GM12878 (cell line): ENCODE measurements around the gene INAFM1. TPM values are rescaled to one million over a fixed set of nuclear protein-coding genes. Genes with fewer than 3 reads are reported as not detected.
A peak's percentile ranks its signal among the peaks of the same experiment; 100 is the strongest.

ENCODE experiments used
- ATAC-seq: fragments of 200-7000 bp; cut with Tn5 transposase; 3 replicates; pipeline ENCODE4 v1.9.1; 2020; ENCODE audit warnings: mild to moderate bottlenecking, moderate library complexity
- BruUV-seq: library from RNA; stranded (reverse); fragments of 400-500 nt; replicated peaks from 2 replicates; lab custom pipeline; 2021; lab: Mats Ljungman, UMichigan
- CTCF ChIA-PET: fragments of 300-600 bp; sonication (Branson Sonifier 250); formaldehyde crosslinking; extraction: SDS; loops from one replicate; lab custom pipeline; 2021; ENCODE audit warnings: inconsistent platforms; lab: Yijun Ruan, JAX
- POLR2A ChIA-PET: fragments of 350-600 bp; formaldehyde crosslinking; extraction: SDS; loops from one replicate; lab custom pipeline; 2021; ENCODE audit warnings: inconsistent platforms; lab: Charles Lee
- RAD21 ChIA-PET: fragments of 300-600 bp; sonication (Branson Sonifier 250); formaldehyde crosslinking; loops from one replicate; lab custom pipeline; 2023; ENCODE audit warnings: antibody characterized with exemption; ENCODE audit not compliant: unreplicated experiment; lab: Charles Lee
- SMC1A ChIA-PET: fragments of 300-600 bp; sonication (Branson Sonifier 250); formaldehyde crosslinking; loops from one replicate; lab custom pipeline; 2023; ENCODE audit not compliant: unreplicated experiment, uncharacterized antibody; lab: Charles Lee
- DNase-seq: peaks from one replicate; pipeline ENCODE4 v3.0.0-alpha.2; 2011; ENCODE audit warnings: low read depth, low spot score
- FAIRE-seq: peaks from 3 replicates; lab custom pipeline; 2011; peaks lifted over from hg19 to GRCh38; lab: Jason Lieb, UNC
- H2AFZ ChIP-seq: 2 replicates; pipeline ENCODE4 v1.6.0; 2011; ENCODE audit warnings: low read depth, low read length, control low read depth; ENCODE audit not compliant: control insufficient read depth
- H3K27ac ChIP-seq: 2 replicates; pipeline ENCODE4 v1.5.1; 2011; ENCODE audit warnings: control low read depth; ENCODE audit not compliant: control insufficient read depth, insufficient read depth
- H3K27me3 ChIP-seq, 2 experiments: replicated peaks in 1 of 2; 2 replicates each; pipeline versions ENCODE4 v1.6.0 to v1.6.1; 2011; ENCODE audit warnings: low read length in 1 of 2; ENCODE audit not compliant: control insufficient read depth in 2 of 2, insufficient read depth in 2 of 2
- H3K36me3 ChIP-seq, 2 experiments: 2 replicates each; pipeline ENCODE4 v1.5.1; 2011; ENCODE audit warnings: low read length in 1 of 2; ENCODE audit not compliant: control insufficient read depth in 2 of 2, insufficient read depth in 2 of 2
- H3K4me1 ChIP-seq: 2 replicates; pipeline ENCODE4 v1.6.1; 2011; ENCODE audit warnings: mild to moderate bottlenecking, low read length, moderate library complexity, mixed read lengths; ENCODE audit not compliant: control insufficient read depth, insufficient read depth
- H3K4me2 ChIP-seq: 2 replicates; pipeline ENCODE4 v1.6.0; 2011; ENCODE audit warnings: control low read depth; ENCODE audit not compliant: control insufficient read depth, insufficient read depth
- H3K4me3 ChIP-seq: fragments of 200-600 bp; sonication (generic); 2 replicates; pipeline ENCODE4 v1.5.1; 2016
- H3K79me2 ChIP-seq: 2 replicates; pipeline ENCODE4 v1.6.0; 2011; ENCODE audit warnings: low read length; ENCODE audit not compliant: control insufficient read depth, insufficient read depth
- H3K9ac ChIP-seq: 2 replicates; pipeline ENCODE4 v1.8.0; 2011; ENCODE audit warnings: low read length, control low read depth, mixed read lengths; ENCODE audit not compliant: control insufficient read depth, insufficient read depth
- H3K9me3 ChIP-seq: replicated peaks from 3 replicates; pipeline ENCODE4 v1.5.1; 2011; ENCODE audit warnings: mild to moderate bottlenecking, low read length; ENCODE audit not compliant: control insufficient read depth, insufficient read depth
- H4K20me1 ChIP-seq: 2 replicates; pipeline ENCODE4 v1.6.0; 2011; ENCODE audit not compliant: control insufficient read depth, insufficient read depth
- ATF2 ChIP-seq: IDR thresholded peaks from 2 replicates; pipeline ENCODE4 v1.6.1; 2012; ENCODE audit warnings: low read length, inconsistent platforms
- BHLHE40 ChIP-seq, 2 experiments: fragments of 450-650 bp in 1 of 2; IDR thresholded peaks; 2 replicates each; pipeline ENCODE4 v1.6.1; 2011 to 2017; ENCODE audit warnings: low read depth in 2 of 2, borderline replicate concordance in 1 of 2, improper control_type of control experiment in 1 of 2, low read length in 1 of 2, mild to moderate bottlenecking in 1 of 2
- CBX5 ChIP-seq: sonication (generic); IDR thresholded peaks from 2 replicates; pipeline ENCODE4 v1.6.1; 2016; ENCODE audit warnings: low read depth, moderate library complexity, mild to moderate bottlenecking, inconsistent platforms
- E2F8 ChIP-seq: fragments of 450-650 bp; IDR thresholded peaks from 2 replicates; pipeline ENCODE4 v1.6.1; 2018; ENCODE audit warnings: mild to moderate bottlenecking, low read depth, moderate library complexity; ENCODE audit not compliant: partially characterized antibody
- FOXK2 ChIP-seq: fragments of 450-650 bp; IDR thresholded peaks from 2 replicates; pipeline ENCODE4 v1.6.1; 2017; ENCODE audit warnings: mild to moderate bottlenecking, moderate library complexity
- NFYB ChIP-seq: IDR thresholded peaks from 2 replicates; pipeline ENCODE4 v1.6.1; 2011; ENCODE audit warnings: low read depth, mild to moderate bottlenecking, low read length, improper control_type of control experiment, moderate library complexity; ENCODE audit not compliant: insufficient read depth
- NKRF ChIP-seq: fragments of 450-650 bp; conservative IDR thresholded peaks from 2 replicates; pipeline ENCODE4 v1.6.1; 2017; ENCODE audit warnings: mild to moderate bottlenecking, moderate library complexity
- RELA ChIP-seq: fragments of 450-650 bp; IDR thresholded peaks from 2 replicates; pipeline ENCODE4 v1.8.0; 2014; ENCODE audit warnings: borderline replicate concordance; ENCODE audit not compliant: partially characterized antibody
- TCF3 ChIP-seq: IDR thresholded peaks from 2 replicates; pipeline ENCODE4 v1.6.1; 2012; ENCODE audit warnings: low read depth, mild to moderate bottlenecking, low read length, borderline replicate concordance; ENCODE audit not compliant: insufficient read depth
- WGBS: methylation state at CpG from one replicate; pipeline ENCODE4 v1.1.6; 2016; ENCODE audit warnings: low lambda C conversion rate; ENCODE audit not compliant: insufficient replicate concordance, insufficient coverage; ENCODE audit errors: missing lambda C conversion rate; 5-methylcytosine and 5-hydroxymethylcytosine counted together
- in situ Hi-C: fragments of 300-500 bp; cut with MboI; formaldehyde crosslinking; loops from 9 replicates; pipeline ENCODE4 v1.14.3; 2018; ENCODE audit warnings: mixed read lengths
- intact Hi-C: fragments of 100-400 bp; cut with micrococcal nuclease; formaldehyde crosslinking; loops from one replicate; pipeline ENCODE4 v1.14.2; 2022; ENCODE audit not compliant: unreplicated experiment
- polyA plus RNA-seq, 11 experiments: library from polyadenylated mRNA; depleted of rRNA in 4 of 11; unstranded in 6 of 11; stranded (reverse) in 5 of 11; fragments of >200 nt; fragmentation: Nextera tagmentation in 4 of 11; fragmentation: Illumina TruSeq in 1 of 11; extraction: Ambion mirVana in 4 of 11; extraction: Trizol in 1 of 11; gene quantifications; 1 replicate in 1 of 11; 2 replicates in 10 of 11; pipeline versions ENCODE4 v1.2.1 to v1.2.3, GENCODE V29; 2011 to 2016; ENCODE audit warnings: inconsistent platforms in 2 of 11, missing spikeins in 2 of 11, low read depth in 1 of 11
- total RNA-seq, 4 experiments: library from RNA; depleted of rRNA in 3 of 4; stranded (reverse); fragments of >200 nt in 3 of 4; fragmentation: Illumina TruSeq in 1 of 4; extraction: Trizol in 1 of 4; gene quantifications; 2 replicates each; pipeline versions ENCODE4 v1.2.1 to v1.2.3, GENCODE V29; 2013 to 2021

INAFM1 gene
- total and polyA plus RNA-seq, 10 of the 15 experiments (the other 5 are each of a cell fraction or from before 2014, with no cell fraction given) = 0.57 to 6.8 (median 1.1) TPM; not detected in 1

- BruUV-seq = TSS peak; percentile 88
- ATAC-seq = peak; percentile 73
- peak; percentile 57 for DNase-seq
- in situ Hi-C loops = no loop called here
- Histone ChIP-seq H3K4me1 (peaks cover 39% of the 10 kb centered on the region), H3K9ac (peak overlapping the region; percentile 91), H2AFZ (no peak overlapping the region), H3K27ac (peak overlapping the region; percentile 78), H3K4me3 (peak overlapping the region; percentile 91), H3K36me3 (peaks cover 1 to 6% of the 10 kb centered on the region in 2 experiments), H3K4me2 (peak overlapping the region; percentile 57), H3K79me2 (peaks cover 28% of the 10 kb centered on the region), H3K9me3 (no peaks in the 10 kb centered on the region), H3K27me3 (no peaks in the 10 kb centered on the region), H4K20me1 (no peaks in the 10 kb centered on the region)
- peak; percentile 62 for FAIRE-seq
- 0% methylated on average over 22 of the region's 56 CpGs for WGBS
- ChIA-PET CTCF (interaction anchor here (0.5 to 6.1 kb wide), 11 partner anchors 9 to 86 kb away, joined by 3 to 55 read pairs (median 4); no protein-coding TSS in a partner anchor), POLR2A (interaction anchor here (0.6 to 3.5 kb wide), 17 partner anchors 9 to 354 kb away, joined by 3 to 36 read pairs (median 5); partner anchors contain the start of genes CCDC9, SAE1 and ZC3H4), RAD21 (interaction anchor here (0.6 to 2.6 kb wide), 11 partner anchors 11 to 301 kb away, joined by 3 to 37 read pairs (median 5); partner anchors contain the start of gene CCDC9), SMC1A (interaction anchor here (1.2 to 5.0 kb wide), 6 partner anchors 14 to 113 kb away, joined by 3 to 46 read pairs (median 4); partner anchors contain the start of gene ZC3H4)
- intact Hi-C loops = no loop called here
- TF ChIP-seq RELA (no peak), FOXK2 (no peak), E2F8 (peak; percentile 51), NFYB (peak; percentile 32; the same call in 1 of the 2 replicates), BHLHE40 (IDR thresholded peaks at IDR 0.05; ENCODE audit: borderline replicate concordance in 1 of 2, low read depth in 2 of 2, low read length in 1 of 2) (peak; percentile 88 to 92), NKRF (no peak; the same call in 1 of the 2 replicates), CBX5 (no peak), TCF3 (peak; percentile 36; the same call in 1 of the 2 replicates), ATF2 (no peak)
Measured at GRCh38 chr19:47226426-47227351, 48.0 kb upstream of the INAFM1 start.
